H1 (cell line): Measurements from ENCODE around the gene DEGS1. TPM values are rescaled to one million over a fixed set of nuclear protein-coding genes. Genes with fewer than 3 reads are reported as not detected.
A peak's percentile ranks its signal among the peaks of the same experiment; 100 is the strongest.

Source experiments
- CTCF ChIA-PET: fragments of 300-600 bp; sonication (Branson Sonifier 250); formaldehyde crosslinking; loops from one replicate; lab custom pipeline; 2021; ENCODE audit not compliant: partially characterized antibody; lab: Charles Lee
- POLR2A ChIA-PET: fragments of 300-600 bp; sonication (Branson Sonifier 250); formaldehyde crosslinking; loops from one replicate; lab custom pipeline; 2021; ENCODE audit warnings: inconsistent platforms; ENCODE audit not compliant: partially characterized antibody; lab: Charles Lee
- DNase-seq, 2 experiments: peaks; one replicate each; pipeline versions ENCODE4 v3.0.0 to v3.0.0-alpha.2; 2010 to 2022; ENCODE audit warnings: low spot score in 2 of 2, low read depth in 1 of 2, mixed read lengths in 1 of 2
- FAIRE-seq: peaks from 2 replicates; lab custom pipeline; 2011; peaks lifted over from hg19 to GRCh38; lab: Jason Lieb, UNC
- H2AFZ ChIP-seq: 2 replicates; pipeline ENCODE4 v1.8.1; 2012; ENCODE audit warnings: low read length, inconsistent platforms
- H2AK5ac ChIP-seq: 2 replicates; pipeline ENCODE4 v1.6.1; 2013; ENCODE audit warnings: low read depth, low read length
- H2BK120ac ChIP-seq: replicated peaks from 2 replicates; pipeline ENCODE3; 2013; ENCODE audit warnings: low read depth, low read length, inconsistent platforms
- H2BK12ac ChIP-seq: 2 replicates; pipeline ENCODE4 v1.6.1; 2013; ENCODE audit warnings: low read depth, low read length
- H2BK15ac ChIP-seq: 2 replicates; pipeline ENCODE4 v1.6.1; 2013; ENCODE audit warnings: low read length
- H2BK20ac ChIP-seq: 2 replicates; pipeline ENCODE4 v1.6.1; 2013; ENCODE audit warnings: low read length
- H2BK5ac ChIP-seq: 2 replicates; pipeline ENCODE4 v1.6.1; 2013; ENCODE audit warnings: low read depth, low read length
- H3K14ac ChIP-seq: 2 replicates; pipeline ENCODE4 v1.6.1; 2013; ENCODE audit warnings: inconsistent platforms; ENCODE audit not compliant: insufficient read length
- H3K18ac ChIP-seq: 2 replicates; pipeline ENCODE4 v1.6.1; 2013; ENCODE audit warnings: low read length; ENCODE audit errors: extremely low read depth
- H3K23ac ChIP-seq: 2 replicates; pipeline ENCODE4 v1.6.1; 2013; ENCODE audit warnings: inconsistent platforms; ENCODE audit not compliant: insufficient read length
- H3K23me2 ChIP-seq: 2 replicates; pipeline ENCODE4 v1.6.1; 2013; ENCODE audit warnings: low read depth, low read length
- H3K27ac ChIP-seq: 2 replicates; pipeline ENCODE4 v1.6.1; 2011; ENCODE audit warnings: low read depth, low read length, inconsistent platforms
- H3K27me3 ChIP-seq, 4 experiments: replicated peaks in 1 of 4; 1 replicate in 1 of 4; 2 replicates in 3 of 4; pipeline versions ENCODE4 v1.6.1 to v1.8.1; 2011 to 2013; ENCODE audit warnings: low read length in 3 of 4, mild to moderate bottlenecking in 3 of 4, inconsistent platforms in 2 of 4, mixed read lengths in 2 of 4, moderate library complexity in 1 of 4; ENCODE audit not compliant: control insufficient read depth in 3 of 4, insufficient read depth in 3 of 4; ENCODE audit errors: extremely low read depth in 1 of 4
- H3K36me3 ChIP-seq, 4 experiments: 2 replicates each; pipeline versions ENCODE4 v1.6.1 to v1.8.1; 2011 to 2013; ENCODE audit warnings: mild to moderate bottlenecking in 4 of 4, low read length in 3 of 4, moderate library complexity in 2 of 4, control low read depth in 1 of 4, inconsistent platforms in 1 of 4; ENCODE audit not compliant: insufficient read depth in 4 of 4, control insufficient read depth in 2 of 4
- H3K4ac ChIP-seq: replicated peaks from 2 replicates; pipeline ENCODE3; 2013; ENCODE audit warnings: low read length, low read depth, mixed read lengths, inconsistent platforms; ENCODE audit not compliant: insufficient read length
- H3K4me1 ChIP-seq, 4 experiments: replicated peaks in 1 of 4; 1 replicate in 1 of 4; 2 replicates in 3 of 4; pipeline versions ENCODE4 v1.6.1 to v1.8.1; 2011 to 2013; ENCODE audit warnings: low read length in 3 of 4, inconsistent platforms in 2 of 4, mixed read lengths in 1 of 4; ENCODE audit not compliant: insufficient read depth in 4 of 4, control insufficient read depth in 3 of 4
- H3K4me2 ChIP-seq, 2 experiments: 2 replicates each; pipeline versions ENCODE4 v1.6.1 to v1.8.1; 2011 to 2013; ENCODE audit warnings: low read depth in 2 of 2, low read length in 2 of 2, control low read depth in 1 of 2, inconsistent platforms in 1 of 2, mild to moderate bottlenecking in 1 of 2; ENCODE audit not compliant: insufficient read depth in 1 of 2
- H3K4me3 ChIP-seq, 4 experiments: fragments of 200-600, 300-600 bp in 1 of 4; sonication (generic), shearing (Covaris generic), sonication (Bioruptor Twin) in 1 of 4; 2 replicates each; pipeline versions ENCODE4 v1.5.1 to v1.8.1; 2011 to 2016; ENCODE audit warnings: low read length in 4 of 4, low read depth in 3 of 4, control low read depth in 2 of 4, inconsistent platforms in 2 of 4, mild to moderate bottlenecking in 2 of 4, mixed read lengths in 1 of 4, moderate library complexity in 1 of 4; ENCODE audit not compliant: insufficient read depth in 2 of 4; ENCODE audit errors: extremely low read depth in 1 of 4
- H3K56ac ChIP-seq: replicated peaks from 2 replicates; pipeline ENCODE3; 2013; ENCODE audit warnings: low read depth, mild to moderate bottlenecking, mixed read lengths, low read length, inconsistent platforms; ENCODE audit not compliant: insufficient read length
- H3K79me1 ChIP-seq: 2 replicates; pipeline ENCODE4 v1.6.1; 2013; ENCODE audit warnings: low read depth, low read length, control low read depth
- H3K79me2 ChIP-seq, 2 experiments: 2 replicates each; pipeline versions ENCODE4 v1.6.1 to v1.8.1; 2012 to 2013; ENCODE audit warnings: low read length in 2 of 2, mild to moderate bottlenecking in 2 of 2, inconsistent platforms in 1 of 2; ENCODE audit not compliant: insufficient read depth in 2 of 2, control insufficient read depth in 1 of 2
- H3K9ac ChIP-seq, 4 experiments: replicated peaks in 1 of 4; 1 replicate in 1 of 4; 2 replicates in 3 of 4; pipeline versions ENCODE4 v1.6.1 to v1.8.1; 2011 to 2013; ENCODE audit warnings: low read depth in 3 of 4, low read length in 3 of 4, control low read depth in 2 of 4, mild to moderate bottlenecking in 2 of 4, moderate library complexity in 2 of 4, inconsistent platforms in 1 of 4; ENCODE audit errors: extremely low read depth in 1 of 4
- H3K9me3 ChIP-seq, 2 experiments: 2 replicates each; pipeline versions ENCODE4 v1.6.1 to v1.8.1; 2012 to 2013; ENCODE audit warnings: mild to moderate bottlenecking in 2 of 2, moderate library complexity in 2 of 2, control low read depth in 1 of 2, inconsistent platforms in 1 of 2, low read depth in 1 of 2, low read length in 1 of 2, mixed read lengths in 1 of 2; ENCODE audit not compliant: insufficient read depth in 2 of 2
- H4K20me1 ChIP-seq, 2 experiments: replicated peaks in 1 of 2; 2 replicates each; pipeline versions ENCODE3 to v1.8.1; 2011 to 2013; ENCODE audit warnings: inconsistent platforms in 2 of 2, low read length in 2 of 2, mild to moderate bottlenecking in 1 of 2; ENCODE audit not compliant: insufficient read depth in 2 of 2, control insufficient read depth in 1 of 2
- H4K5ac ChIP-seq: 2 replicates; pipeline ENCODE4 v1.6.1; 2013; ENCODE audit warnings: low read length, low read depth, mixed read lengths, inconsistent platforms; ENCODE audit not compliant: insufficient read length
- H4K8ac ChIP-seq: 2 replicates; pipeline ENCODE4 v1.8.0; 2013; ENCODE audit warnings: mild to moderate bottlenecking, moderate library complexity, low read length, inconsistent platforms; ENCODE audit not compliant: insufficient read depth; ENCODE audit errors: extremely low read depth
- H4K91ac ChIP-seq: replicated peaks from 2 replicates; pipeline ENCODE3; 2013; ENCODE audit warnings: low read length, mixed read lengths, inconsistent platforms; ENCODE audit not compliant: insufficient read length
- BCL11A ChIP-seq, 2 experiments: IDR thresholded peaks; one replicate each; pipeline ENCODE4 v1.6.1; 2011; ENCODE audit warnings: low read depth in 2 of 2, low read length in 2 of 2, mild to moderate bottlenecking in 2 of 2
- BRCA1 ChIP-seq: IDR thresholded peaks from 2 replicates; pipeline ENCODE4 v1.6.1; 2012; ENCODE audit warnings: low read depth, low read length, improper control_type of control experiment
- CBX5 ChIP-seq: fragments of 300-800, 300-1000 bp; sonication (generic); IDR thresholded peaks from 2 replicates; pipeline ENCODE4 v1.7.1; 2016; ENCODE audit warnings: antibody characterized with exemption, low read length, low read depth
- CBX8 ChIP-seq: fragments of 300-800, 300-1000 bp; sonication (generic); IDR thresholded peaks from 2 replicates; pipeline ENCODE4 v1.7.1; 2016; ENCODE audit warnings: low read depth, low read length, borderline replicate concordance
- CHD2 ChIP-seq: IDR thresholded peaks from 2 replicates; pipeline ENCODE4 v1.6.1; 2012; ENCODE audit warnings: low read length, improper control_type of control experiment
- PHF8 ChIP-seq: fragments of 200-600 bp; sonication (generic); conservative IDR thresholded peaks from 2 replicates; pipeline ENCODE4 v1.7.1; 2012; ENCODE audit warnings: low read depth, mild to moderate bottlenecking, inconsistent platforms, low read length, moderate library complexity
- POLR2AphosphoS5 ChIP-seq: IDR thresholded peaks from 2 replicates; pipeline ENCODE4 v1.6.1; 2011; ENCODE audit warnings: low read depth, low read length
- POU5F1 ChIP-seq: IDR thresholded peaks from 2 replicates; pipeline ENCODE4 v1.6.1; 2011; ENCODE audit warnings: low read depth, mild to moderate bottlenecking, low read length, moderate library complexity
- SIRT6 ChIP-seq: IDR thresholded peaks from one replicate; pipeline ENCODE4 v1.7.1; 2012; ENCODE audit warnings: low read length, inconsistent platforms
- SIX5 ChIP-seq: IDR thresholded peaks from 2 replicates; pipeline ENCODE4 v1.6.1; 2011; ENCODE audit warnings: mild to moderate bottlenecking, low read depth, low read length
- SP1 ChIP-seq: IDR thresholded peaks from 2 replicates; pipeline ENCODE4 v1.6.1; 2011; ENCODE audit warnings: low read depth, low read length
- SUZ12 ChIP-seq: fragments of 200-600 bp; sonication (generic); IDR thresholded peaks from 2 replicates; pipeline ENCODE4 v1.6.1; 2012; ENCODE audit warnings: mild to moderate bottlenecking, inconsistent platforms, low read length, moderate library complexity, mixed read lengths
- TBP ChIP-seq: IDR thresholded peaks from 2 replicates; pipeline ENCODE4 v1.6.1; 2011; ENCODE audit warnings: low read depth, low read length, improper control_type of control experiment
- WGBS, 2 experiments: shearing (Covaris generic) in 1 of 2; methylation state at CpG; one replicate each; pipeline versions ENCODE4 v1.1.6 to v1.1.7; 2013 to 2015; ENCODE audit warnings: low lambda C conversion rate in 2 of 2, mixed read lengths in 2 of 2, inconsistent platforms in 1 of 2, low coverage in 1 of 2, missing lambda C conversion rate in 1 of 2; ENCODE audit not compliant: insufficient replicate concordance in 2 of 2, insufficient coverage in 1 of 2, insufficient read length in 1 of 2; ENCODE audit errors: extremely low coverage in 1 of 2, missing lambda C conversion rate in 1 of 2; 5-methylcytosine and 5-hydroxymethylcytosine counted together
- polyA plus RNA-seq, 7 experiments: library from polyadenylated mRNA; depleted of rRNA in 3 of 7; stranded (reverse) in 5 of 7; unstranded in 2 of 7; fragments of >200 nt in 5 of 7; fragments of 200-250 nt in 2 of 7; gene quantifications; 1 replicate in 5 of 7; 2 replicates in 1 of 7; 4 replicates in 1 of 7; pipeline versions ENCODE4 v1.2.1 to v1.2.3, GENCODE V29; 2011 to 2013; ENCODE audit warnings: missing spikeins in 2 of 7, mixed read lengths in 2 of 7
- total RNA-seq: library from RNA; stranded (reverse); fragmentation: NEBNext Ultra II Directional; extraction: Animal tissue kit (Norgen Biotek cat#: 25700); gene quantifications from 2 replicates; pipeline ENCODE4 v1.2.1, GENCODE V29; 2021

The DEGS1 gene
- total and polyA plus RNA-seq, 2 of the 8 experiments (the other 6 are each of a cell fraction or from before 2014, with no cell fraction given), result 46.1 to 114 TPM

DNA sequence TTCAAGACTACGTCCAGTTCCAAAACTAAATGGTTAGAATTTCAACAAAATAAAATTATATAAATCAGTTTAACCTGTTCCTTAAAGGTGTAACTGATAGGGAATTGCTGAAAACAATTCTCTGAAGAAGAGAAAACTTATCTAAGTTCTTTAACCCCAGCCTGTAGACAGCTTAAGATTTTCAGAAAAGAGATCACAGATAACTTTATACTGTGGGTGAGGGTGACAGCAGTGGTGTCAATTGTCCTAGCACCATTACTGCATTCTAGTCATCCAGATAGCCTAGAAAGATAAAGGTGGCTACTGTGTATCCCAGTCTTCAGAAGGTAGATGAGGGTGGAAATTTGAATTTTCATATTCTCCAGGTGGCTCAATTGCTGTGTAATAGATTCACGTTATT is 19.7 kb upstream of the DEGS1 start:
- Histone ChIP-seq H3K9ac (no peak overlapping the region), H2BK15ac (no peak overlapping the region), H2BK20ac (no peak overlapping the region), H3K9me3 (no peaks in the 10 kb centered on the region), H3K27ac (no peak overlapping the region), H3K14ac (no peak overlapping the region), H3K23me2 (no peaks in the 10 kb centered on the region), H4K91ac (no peak overlapping the region), H2BK120ac (no peak overlapping the region), H4K8ac (no peak overlapping the region), H3K27me3 (no peaks in the 10 kb centered on the region), H3K79me2 (no peaks in the 10 kb centered on the region), H3K56ac (no peak overlapping the region), H3K4ac (no peak overlapping the region), H2AK5ac (no peak overlapping the region), H2AFZ (no peak overlapping the region), H2BK5ac (no peak overlapping the region), H3K4me1 (peaks cover 0 to 10% (median 5%) of the 10 kb centered on the region in 4 experiments; a peak in 4 of 7 replicates), H4K20me1 (no peaks in the 10 kb centered on the region), H2BK12ac (no peak overlapping the region), H3K4me3 (no peak overlapping the region; a peak in 1 of 8 replicates), H3K4me2 (no peak overlapping the region), H3K79me1 (no peaks in the 10 kb centered on the region), H3K36me3 (peaks cover 0 to 19% (median 8%) of the 10 kb centered on the region in 4 experiments; a peak in 6 of 8 replicates), H3K18ac (no peak overlapping the region), H3K23ac (no peak overlapping the region), H4K5ac (peak overlapping the region; percentile 41)
- ChIA-PET CTCF (interaction anchor here (0.5 to 3.8 kb wide), 7 partner anchors 9 to 286 kb away, joined by 3 to 35 read pairs (median 3); no protein-coding TSS in a partner anchor), POLR2A (interaction anchor here (0.6 to 2.1 kb wide), 3 partner anchors 10 to 195 kb away, joined by 3 to 6 read pairs (median 4); no protein-coding TSS in a partner anchor)
- FAIRE-seq, result no peak
- no peak for TF ChIP-seq CBX5
- TF ChIP-seq CBX8, result no peak
- TF ChIP-seq SP1, result no peak
- TF ChIP-seq PHF8, result no peak
- no peak for TF ChIP-seq TBP
- TF ChIP-seq POU5F1, result no peak
- TF ChIP-seq SIX5, result no peak
- TF ChIP-seq BCL11A (IDR thresholded peaks at IDR 0.05; ENCODE audit: low read depth in 2 of 2, low read length in 2 of 2), result no peak
- no peak for TF ChIP-seq SUZ12
- no peak for TF ChIP-seq BRCA1
- TF ChIP-seq CHD2, result no peak
- no peak for TF ChIP-seq POLR2AphosphoS5
- no peak for TF ChIP-seq SIRT6
- DNase-seq, result no peak
- 82% methylated on average over 2 of the region's 2 CpGs; no CpG with 5 or more reads in 1 of the 2 experiments for WGBS, 2 experiments
